GM19043 (cell line): ENCODE data around the gene CLSTN2.

Experiments used
- ATAC-seq: cut with Tn5 transposase; IDR thresholded peaks from one replicate; pipeline ENCODE4 v1.9.1; 2021; ENCODE audit warnings: low read depth; ENCODE audit not compliant: unreplicated experiment

The CLSTN2 gene

DNA sequence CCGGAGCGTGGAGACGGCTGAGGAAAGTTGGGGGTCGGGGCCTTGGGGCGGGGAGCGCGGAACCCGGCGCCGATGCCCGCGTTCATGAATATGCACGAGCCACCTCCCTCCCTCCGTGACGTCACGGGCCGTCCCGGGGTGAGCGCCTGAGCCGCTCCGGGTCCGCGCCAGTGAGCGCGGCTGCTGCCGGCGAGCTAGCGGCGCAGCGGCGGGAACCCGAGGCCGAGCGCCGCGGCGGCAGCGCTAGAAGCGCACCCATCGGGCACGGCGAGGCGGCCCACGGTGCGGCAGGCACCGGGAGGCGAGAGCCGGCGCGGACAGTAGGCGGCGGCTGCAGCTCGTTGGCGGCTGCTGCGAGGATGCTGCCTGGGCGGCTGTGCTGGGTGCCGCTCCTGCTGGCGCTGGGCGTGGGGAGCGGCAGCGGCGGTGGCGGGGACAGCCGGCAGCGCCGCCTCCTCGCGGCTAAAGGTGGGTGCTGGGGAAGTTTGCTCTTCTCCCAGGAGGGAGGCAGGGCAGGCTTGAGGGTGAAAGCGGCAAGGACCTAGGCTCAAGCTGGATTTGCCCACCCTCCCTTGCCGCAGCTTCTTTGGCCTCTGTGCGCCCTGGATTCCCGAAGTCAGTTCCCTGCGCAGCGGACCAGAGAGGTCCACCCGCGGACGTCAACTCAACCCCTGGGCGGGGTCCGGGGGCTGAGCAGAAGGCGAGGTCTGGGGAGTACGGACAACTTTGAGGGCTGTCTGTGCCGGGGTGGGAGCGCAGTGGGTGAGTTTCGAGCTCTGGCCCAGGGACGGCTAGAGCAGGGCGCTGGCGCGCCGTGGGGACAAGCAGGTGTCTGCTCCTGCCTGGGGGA, at the start of gene CLSTN2:
Gene CLSTN2 (plus strand): TSS at position 170 of the 850 bp plus-strand sequence.
- ATAC-seq = no peak

DNA sequence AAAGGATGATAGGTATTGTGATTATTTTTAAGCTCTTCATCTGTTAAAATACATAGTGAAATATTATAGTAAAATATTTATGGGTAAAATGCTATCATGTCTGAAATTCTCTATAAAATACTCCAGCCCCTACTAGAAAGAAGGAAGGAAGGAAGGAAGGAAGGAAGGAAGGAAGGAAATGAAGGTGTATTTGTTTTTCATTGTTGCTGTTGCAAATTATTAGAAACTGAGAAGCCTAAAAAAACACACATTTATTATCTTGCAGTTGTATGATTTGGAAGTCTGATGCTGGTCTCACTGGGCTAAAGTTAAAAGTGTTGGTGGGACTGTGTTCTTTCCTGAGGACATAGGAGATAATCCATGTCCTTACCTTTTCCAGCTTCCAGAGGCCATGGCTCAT, 47.6 kb upstream of the CLSTN2 start:
- ATAC-seq = no peak

DNA sequence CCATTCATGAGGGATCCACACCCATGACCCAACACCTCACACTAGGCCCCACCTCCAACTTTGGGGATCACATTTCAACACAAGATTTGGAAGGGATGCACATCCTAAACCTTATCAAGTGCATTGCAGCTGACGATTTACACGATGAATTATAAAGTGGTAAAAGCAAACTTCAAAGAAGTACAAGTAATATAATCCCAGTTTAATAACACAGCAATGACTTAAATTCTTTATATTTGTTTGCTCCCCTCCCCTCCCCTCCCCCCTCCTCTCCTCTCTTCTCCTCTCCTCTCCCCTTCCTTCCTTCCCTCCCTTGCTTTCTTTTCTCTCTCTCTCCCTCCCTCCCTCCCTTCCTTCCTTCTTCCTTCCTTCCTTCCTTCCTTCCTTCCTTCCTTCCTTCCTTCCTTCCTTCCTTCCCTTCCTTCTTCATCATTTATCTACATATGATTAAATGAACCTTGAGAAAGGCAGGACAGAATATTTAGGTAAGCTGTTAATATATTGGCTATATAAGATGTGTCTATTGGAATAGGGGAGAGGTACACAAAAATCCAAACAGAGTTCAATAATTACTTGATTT, 46.3 kb upstream of the CLSTN2 start:
- no peak for ATAC-seq

DNA sequence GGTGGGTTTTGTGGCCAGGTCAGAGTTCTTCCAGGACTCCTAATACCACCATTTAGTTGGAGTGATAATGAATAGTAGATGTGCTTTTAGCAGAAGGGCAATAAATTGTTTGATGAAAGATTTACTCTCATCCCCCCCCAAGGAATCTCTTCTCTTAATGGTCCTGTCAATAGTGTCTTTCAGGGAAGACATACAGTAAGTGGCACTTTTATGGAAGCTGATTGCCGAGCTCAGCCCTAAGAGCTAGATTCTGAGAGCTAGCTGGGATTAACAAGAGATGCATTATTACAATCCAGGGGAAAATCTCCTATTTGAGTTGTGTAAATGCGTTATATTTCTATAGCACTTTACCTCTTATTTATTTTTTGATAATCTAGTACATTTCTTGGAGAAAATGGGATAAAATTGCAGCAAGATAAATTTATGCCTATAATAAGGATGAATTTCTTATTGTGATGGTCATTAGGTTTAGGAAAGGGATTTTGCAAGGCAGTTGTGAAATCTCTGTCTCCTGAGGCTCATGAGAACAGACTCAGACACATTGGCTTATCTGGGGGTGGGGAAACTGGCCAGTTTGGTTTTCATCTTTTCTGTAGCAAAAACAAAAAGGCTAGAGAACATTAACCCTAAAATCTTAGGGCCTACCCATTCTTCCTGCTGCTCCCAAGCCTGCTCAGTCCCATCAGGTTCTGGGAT, 41.6 kb upstream of the CLSTN2 start:
- ATAC-seq = no peak

DNA sequence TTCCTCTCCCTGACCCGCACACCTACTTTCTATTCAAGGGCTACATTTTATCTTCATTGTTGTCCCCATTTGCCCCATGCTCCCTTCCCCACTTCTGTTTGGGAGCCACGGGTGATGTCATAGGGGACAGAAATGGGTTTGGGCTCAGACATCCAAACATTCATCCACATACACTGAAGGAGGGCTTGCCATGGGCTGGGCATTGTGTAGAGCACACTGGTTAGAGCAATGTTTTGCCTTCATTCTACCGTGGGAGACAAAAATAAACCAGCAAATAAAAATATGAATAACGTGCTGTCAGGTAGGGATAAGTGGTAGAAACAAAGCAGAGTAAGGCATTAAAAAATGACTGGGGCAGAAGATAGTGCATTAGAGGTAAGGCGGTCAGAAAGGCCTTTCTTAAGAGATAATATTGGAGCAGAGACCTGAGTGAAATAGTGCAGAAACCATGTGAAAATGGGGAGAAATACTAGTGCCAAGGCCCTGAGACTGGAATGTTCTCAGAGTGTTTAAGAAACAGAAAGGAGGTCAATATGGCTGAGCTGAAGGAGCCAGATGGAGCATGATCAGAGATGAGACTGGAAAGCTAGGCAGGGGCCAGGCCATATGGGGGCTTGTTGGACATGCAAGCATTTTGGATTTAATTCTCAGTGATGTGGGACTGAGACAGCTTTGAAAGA, 40.9 kb upstream of the CLSTN2 start:
- ATAC-seq = no peak

DNA sequence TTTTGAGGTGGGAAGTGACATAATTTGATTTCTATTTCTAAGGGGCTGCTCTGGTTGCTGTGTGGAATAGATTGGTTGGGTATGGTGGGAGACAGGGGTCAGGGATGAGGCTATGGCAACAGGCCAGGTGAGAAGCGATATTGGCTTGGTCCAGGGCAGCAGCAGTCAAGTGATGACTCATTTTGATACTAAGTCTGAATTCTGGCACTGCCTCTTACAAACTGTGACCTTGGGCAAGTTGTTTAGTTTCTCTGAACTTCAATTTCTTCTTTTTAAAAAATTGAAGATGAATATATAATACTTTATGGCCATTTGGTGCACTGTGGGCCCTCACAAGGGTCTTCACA, 40.4 kb upstream of the CLSTN2 start:
- ATAC-seq = no peak

DNA sequence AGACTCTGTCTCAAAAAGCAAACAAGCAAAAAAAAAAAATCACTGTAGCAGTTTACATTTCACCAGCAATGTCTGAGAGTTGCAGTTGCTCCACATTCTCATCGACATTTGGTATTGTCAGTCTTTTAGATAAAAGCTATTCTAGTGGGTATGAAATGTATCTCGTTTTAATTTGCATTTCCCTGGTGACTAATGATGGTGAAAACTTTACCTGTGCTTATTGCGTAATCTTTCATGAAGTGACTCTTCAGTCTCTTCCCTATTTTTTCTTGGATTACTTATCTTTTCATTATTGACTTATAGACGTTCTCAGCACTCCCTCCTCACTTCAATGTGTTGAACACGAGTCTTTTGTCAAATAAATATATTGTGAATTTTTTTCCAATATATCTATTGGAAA, 37.2 kb upstream of the CLSTN2 start:
- ATAC-seq = no peak

DNA sequence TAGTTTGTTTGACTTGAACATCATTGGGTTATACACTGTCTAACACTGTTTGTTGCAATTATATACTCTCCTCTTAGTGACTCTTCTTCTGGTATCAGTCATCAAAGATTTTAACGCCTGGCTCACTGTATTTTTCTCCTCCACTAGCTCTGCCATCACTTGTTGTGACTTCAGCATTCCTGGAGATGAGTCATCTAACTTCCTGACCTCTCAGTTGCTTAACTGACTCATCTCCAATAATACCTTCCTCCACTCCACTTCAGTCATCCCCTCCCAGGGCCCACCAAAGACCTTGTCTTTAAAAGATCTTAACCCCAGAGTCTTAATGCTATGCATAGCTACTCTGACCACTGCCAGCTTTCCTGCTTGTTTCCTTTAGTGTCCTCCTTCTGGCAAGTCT, 28.6 kb upstream of the CLSTN2 start:
- ATAC-seq = no peak

DNA sequence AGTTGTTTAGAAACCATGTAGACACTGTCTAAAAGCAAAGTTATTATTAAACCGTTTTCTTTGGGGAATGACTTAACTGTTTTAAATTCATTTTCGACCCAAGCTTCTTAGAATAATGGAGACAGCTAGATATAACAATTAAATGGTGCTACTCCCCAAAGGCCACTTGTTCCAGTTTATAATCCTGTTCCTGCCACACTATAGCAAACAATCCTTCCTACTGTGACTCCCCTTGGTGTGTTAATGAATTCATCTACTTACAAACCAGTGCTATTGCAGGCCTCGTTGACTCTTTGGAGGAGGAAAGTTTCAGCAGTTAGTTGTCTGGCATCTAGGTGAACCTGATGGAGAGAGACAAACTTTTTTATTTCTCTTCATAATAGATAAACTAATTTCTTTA, 25.2 kb upstream of the CLSTN2 start:
- no peak for ATAC-seq

DNA sequence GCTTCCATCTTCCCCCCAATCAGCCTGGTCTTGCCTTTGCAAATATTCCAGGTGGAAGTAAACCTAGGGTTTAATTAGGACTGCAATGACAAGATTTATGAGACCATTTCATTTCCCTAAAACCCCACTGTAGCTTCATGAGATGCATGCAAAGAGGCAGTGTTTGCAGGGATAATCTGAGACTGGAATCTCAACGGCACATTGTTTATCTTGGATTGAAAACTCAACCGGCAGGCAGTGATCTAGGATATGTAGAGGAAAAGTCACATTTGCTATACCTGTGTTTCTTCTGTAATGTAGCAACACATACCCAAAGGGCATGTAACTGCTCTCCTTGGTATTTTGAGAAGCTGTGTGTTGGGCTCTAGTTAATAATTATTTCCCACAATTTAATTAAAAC, 18.7 kb upstream of the CLSTN2 start:
- ATAC-seq = no peak

DNA sequence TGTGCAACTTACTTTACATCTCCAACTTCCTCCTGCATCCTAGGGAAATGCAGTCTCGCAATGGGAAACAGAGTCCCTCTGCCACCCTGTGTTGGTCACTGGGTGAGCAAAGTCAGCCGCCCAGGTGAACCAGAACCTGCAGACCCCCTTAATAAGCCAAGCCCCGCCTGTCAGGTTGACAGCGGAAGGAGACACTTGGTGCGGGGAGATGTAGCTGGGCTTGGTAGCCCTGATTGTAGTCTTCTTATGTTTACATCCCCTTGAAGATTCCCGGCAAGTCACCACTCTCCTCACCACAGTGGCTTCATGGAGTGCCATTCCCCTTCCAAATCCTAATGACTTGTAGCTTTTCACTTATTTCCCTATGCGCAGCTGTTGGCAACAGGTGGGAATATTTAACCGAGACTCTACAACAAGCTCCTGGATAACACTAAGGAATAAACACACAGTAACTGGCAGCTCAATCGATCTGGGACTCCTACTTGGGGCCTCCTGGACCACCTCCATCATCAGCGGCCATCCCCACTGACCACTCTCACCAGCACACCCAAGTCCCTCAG, 17.7 kb upstream of the CLSTN2 start:
- ATAC-seq = no peak

DNA sequence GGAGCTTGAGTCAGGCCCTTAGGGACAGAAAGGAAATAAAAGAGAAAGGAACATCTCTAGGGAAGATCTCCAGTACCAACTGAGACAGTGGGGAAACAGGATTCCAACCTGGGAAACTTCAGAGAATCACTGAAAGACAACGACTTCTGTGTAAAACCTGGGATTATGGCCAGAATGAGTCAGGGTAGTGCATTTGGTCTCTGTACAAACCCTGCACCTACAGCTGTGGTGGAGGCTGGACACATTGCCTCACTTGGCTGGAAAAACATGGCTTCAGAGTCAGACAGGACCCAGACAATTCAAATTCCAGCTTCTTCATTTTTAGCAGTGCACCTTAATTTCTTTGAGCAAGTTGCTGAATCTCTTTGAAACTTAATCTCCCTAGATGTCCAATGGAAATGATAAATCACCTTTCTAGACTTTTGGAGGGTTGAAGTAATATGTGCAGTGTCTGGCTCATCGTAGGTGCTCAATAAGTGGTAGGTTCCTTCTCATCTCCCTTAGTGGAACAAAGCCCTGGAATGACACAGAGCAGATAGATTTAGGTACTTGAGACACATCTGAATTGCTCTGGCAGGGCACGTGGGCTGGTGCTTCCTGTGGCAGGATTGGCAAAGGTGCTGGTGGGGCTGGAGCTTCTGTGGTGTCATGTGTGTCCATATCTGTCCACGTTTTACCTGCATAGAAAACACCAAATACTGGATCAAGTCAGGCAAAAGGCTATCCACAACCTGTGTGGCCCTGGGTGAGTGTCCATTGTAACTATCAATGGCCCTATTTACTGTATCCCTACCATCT, 6.1 kb upstream of the CLSTN2 start:
- no peak for ATAC-seq

DNA sequence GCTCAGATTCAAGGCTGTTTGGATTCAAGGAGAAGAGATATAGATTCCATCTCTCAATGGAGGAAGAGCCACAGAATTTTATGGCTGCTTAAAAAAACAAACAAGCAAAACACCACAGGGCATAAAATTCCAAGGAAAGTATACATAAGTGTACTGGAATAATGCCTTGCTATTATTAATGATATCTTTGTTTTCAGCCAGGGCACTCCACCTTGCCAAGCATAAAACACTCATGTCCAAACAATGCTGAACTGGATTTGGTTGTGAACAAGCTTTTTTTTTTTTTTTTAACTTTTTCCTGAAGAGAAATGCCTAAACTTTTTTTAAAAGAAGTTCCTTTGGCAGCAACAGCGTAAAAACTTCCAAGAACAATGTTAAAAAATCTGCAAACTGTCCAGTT, 4.8 kb upstream of the CLSTN2 start:
- ATAC-seq = no peak

DNA sequence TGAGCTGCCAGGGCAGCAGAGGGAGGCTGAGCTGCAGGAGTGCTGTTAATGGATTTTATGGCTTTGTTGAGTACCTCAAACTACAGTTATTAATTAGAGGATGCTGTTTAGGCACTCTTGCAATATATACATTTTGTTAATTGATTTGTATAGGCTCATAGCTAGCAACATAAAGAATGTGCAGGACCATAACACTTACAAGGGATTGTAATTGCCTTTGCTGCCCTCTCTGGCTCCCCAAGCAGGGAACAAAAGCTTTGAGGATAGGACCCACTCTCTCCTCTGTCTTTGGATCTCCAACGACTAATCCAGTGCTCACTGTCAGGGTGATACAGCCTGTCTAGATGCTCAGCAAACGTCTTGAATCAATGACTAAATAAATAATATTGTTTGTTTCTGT, 1.2 kb upstream of the CLSTN2 start:
- ATAC-seq = no peak

DNA sequence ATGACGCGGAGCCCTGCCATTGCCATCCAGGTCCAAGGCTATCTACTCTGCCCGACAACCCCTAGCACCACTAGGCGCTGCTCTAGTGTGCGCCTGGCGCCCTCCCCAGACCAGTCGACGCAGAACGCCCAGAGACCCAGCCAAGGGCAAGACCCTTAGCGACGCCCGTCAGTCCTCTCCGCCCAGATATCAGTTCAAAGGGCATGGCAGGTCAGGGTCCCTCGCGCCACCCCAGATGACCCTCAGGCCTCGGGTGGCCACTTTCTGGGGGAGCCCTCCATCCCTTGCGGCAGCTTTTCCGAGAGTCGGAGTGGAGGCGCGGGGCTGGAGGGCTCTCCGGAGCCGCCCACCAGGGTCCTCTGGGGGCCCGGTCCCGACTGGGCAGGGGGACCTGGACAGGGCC, 371 bp upstream of the CLSTN2 start:
- no peak for ATAC-seq

DNA sequence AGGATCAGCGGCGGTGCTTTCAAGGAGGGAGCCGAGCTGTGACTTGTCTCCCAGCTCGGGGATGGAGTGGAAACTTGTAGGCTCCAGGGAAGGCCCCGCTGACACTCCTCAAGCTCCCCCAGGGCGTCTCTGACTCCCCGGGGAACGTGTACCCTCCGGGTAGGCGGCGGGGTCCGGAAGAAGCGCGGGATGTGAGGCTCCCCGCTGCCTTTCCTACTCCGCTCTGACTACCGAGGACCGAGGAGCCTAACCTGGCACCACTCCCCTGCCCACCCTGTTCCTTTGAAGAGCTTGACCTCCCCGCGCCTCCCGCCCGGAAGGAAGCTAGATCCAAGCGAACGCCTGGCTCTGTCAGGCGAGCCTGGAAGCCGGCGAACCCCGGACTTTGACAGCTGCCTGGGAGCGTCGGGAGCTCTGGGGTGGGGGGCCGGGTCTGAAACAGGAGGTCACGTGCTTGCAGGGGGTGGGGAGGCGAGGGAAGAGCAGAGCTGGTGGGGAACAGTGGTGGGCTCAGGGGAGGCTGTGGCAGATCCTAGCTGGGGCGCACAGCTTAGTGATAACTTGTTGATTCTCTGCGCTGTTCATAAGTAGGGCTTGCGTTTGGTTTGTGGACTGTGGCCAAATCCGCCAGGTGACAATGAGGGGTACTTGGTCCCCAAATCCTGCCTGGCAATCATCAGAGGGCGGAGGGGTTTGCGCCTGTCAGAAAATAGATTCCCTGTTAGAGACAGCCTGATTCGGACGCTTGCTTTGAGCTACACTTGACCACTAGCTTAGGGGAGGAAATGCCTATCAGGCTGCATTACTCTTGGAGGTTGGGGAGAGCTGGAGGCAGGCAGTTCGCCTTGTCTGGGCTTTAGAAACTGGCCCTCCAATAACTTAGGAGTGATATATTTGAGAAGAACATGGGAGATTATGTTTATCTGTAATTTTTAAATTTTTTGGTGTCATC, 1.2 kb downstream of the CLSTN2 start:
- no peak for ATAC-seq

DNA sequence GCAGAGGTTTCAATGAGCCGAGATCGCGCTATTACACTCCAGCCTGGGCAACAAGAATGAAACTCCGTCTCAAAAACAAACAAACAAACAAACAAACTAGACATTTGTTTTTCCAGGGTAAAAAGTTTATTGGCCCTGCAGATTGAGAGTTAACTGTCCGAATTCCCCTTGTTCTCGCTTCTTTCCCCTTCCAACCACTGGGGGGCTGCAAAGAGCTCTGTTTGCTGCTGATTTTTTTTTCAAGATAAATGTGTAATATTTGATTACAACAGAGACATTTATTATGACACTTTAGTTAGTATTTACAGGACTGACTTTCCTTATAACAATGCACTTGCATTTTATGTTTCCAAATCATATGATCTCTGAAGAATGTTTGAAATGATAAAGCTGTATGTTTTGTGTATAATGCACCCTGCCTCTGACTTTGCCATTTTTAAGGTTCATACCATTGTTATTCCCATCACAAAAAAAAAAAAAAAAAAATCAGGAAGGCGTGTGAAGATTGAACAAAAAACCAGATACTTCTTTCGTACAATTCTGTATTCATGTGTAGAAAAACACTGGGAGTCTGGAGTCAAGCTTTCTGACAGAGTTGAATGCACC, 2.8 kb downstream of the CLSTN2 start:
- no peak for ATAC-seq

DNA sequence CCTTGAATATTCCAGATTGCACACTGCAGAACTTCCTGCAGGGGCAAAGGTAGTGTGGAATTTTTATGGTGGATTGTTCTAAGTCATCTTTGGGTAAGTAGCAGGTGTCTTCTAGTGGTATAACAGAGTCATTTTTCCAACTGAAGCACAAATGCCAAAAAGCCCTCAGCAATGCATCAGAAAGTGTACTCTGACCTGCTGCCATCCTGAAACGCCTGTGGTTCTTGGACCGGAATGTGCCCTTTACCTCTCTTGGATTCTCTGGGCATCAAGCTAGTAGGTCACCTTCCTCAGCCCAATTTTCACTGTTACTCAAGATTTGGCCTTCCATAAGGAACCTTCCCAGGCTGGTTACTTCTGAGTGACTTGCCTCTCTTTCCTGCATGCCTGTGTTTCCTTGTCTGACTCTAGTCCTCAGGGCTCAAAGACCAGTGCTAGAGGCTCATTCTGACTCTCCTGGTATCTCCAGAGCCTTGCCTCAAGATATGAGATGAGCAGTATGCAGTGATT, 4.8 kb downstream of the CLSTN2 start:
- ATAC-seq = no peak

DNA sequence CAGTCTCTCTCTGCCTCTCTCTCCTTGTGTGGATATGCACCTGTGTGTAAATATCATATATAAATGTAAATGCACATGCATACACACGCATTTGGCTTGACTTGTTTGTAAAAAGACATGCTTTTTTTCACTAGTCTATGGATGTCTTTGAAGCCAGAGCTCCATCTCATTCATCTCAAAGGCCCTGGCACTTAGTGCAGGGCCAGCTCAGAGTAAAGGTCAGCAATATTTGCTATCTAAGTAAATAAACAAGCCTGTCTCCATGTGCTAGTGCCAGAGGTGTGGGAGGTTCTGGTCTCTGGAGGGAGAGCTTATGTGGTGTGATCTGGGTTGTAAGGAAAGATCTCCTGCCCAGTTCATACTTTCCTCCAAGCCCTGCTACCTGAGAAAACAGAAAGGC, 5.6 kb downstream of the CLSTN2 start:
- ATAC-seq = no peak
